GM23338 (cell line): Measurements from ENCODE around the gene FOXN1. TPM values are rescaled to one million over a fixed set of nuclear protein-coding genes. Genes with fewer than 3 reads are reported as not detected.

ENCODE experiments used
- ATAC-seq: fragments of 200-7000 bp; cut with Tn5 transposase; 3 replicates; pipeline ENCODE4 v1.9.1; 2020
- DNase-seq: peaks from one replicate; pipeline ENCODE4 v3.0.0-alpha.2; 2015; ENCODE audit warnings: low spot score
- H2AFZ ChIP-seq: fragments of 200-600 bp; sonication (generic); 2 replicates; pipeline ENCODE4 v1.8.0; 2016; ENCODE audit warnings: antibody characterized with exemption, mild to moderate bottlenecking, moderate library complexity
- H3F3A ChIP-seq: fragments of 200-600 bp; sonication (generic); replicated peaks from 2 replicates; pipeline ENCODE4 v1.8.0; 2017; ENCODE audit warnings: antibody characterized with exemption, mixed run types, low read depth
- H3K27ac ChIP-seq: fragments of 200-600 bp; sonication (generic); 2 replicates; pipeline ENCODE4 v1.6.1; 2016; ENCODE audit warnings: low read depth
- H3K27me3 ChIP-seq: fragments of 200-600 bp; sonication (generic); 2 replicates; pipeline ENCODE4 v1.8.0; 2016; ENCODE audit warnings: mild to moderate bottlenecking, mixed run types, moderate library complexity; ENCODE audit not compliant: insufficient read depth
- H3K36me3 ChIP-seq: fragments of 200-600 bp; sonication (generic); 2 replicates; pipeline ENCODE4 v1.8.0; 2016; ENCODE audit warnings: mild to moderate bottlenecking; ENCODE audit not compliant: insufficient read depth
- H3K4me1 ChIP-seq: fragments of 200-600 bp; sonication (generic); 2 replicates; pipeline ENCODE4 v1.8.0; 2016; ENCODE audit warnings: mild to moderate bottlenecking, moderate library complexity; ENCODE audit not compliant: insufficient read depth
- H3K4me2 ChIP-seq: fragments of 200-600 bp; sonication (generic); 2 replicates; pipeline ENCODE4 v1.7.1; 2017; ENCODE audit warnings: mixed run types
- H3K4me3 ChIP-seq: fragments of 200-600 bp; sonication (generic); 2 replicates; pipeline ENCODE4 v1.6.1; 2016; ENCODE audit warnings: mixed run types
- H3K79me2 ChIP-seq: fragments of 200-600 bp; sonication (generic); replicated peaks from 2 replicates; pipeline ENCODE4 v1.8.0; 2017; ENCODE audit warnings: mild to moderate bottlenecking; ENCODE audit not compliant: insufficient read depth
- H3K9me2 ChIP-seq: fragments of 200-600 bp; sonication (generic); 2 replicates; pipeline ENCODE4 v1.8.0; 2017; ENCODE audit not compliant: insufficient read depth
- H4K20me1 ChIP-seq: fragments of 200-600 bp; sonication (generic); replicated peaks from 2 replicates; pipeline ENCODE4 v1.8.0; 2017; ENCODE audit warnings: mild to moderate bottlenecking; ENCODE audit not compliant: insufficient read depth
- H3K27ac Mint-ChIP-seq: 2 replicates; pipeline ENCODE4 v1.8.0; 2020; ENCODE audit warnings: inconsistent platforms, mild to moderate bottlenecking, moderate library complexity, mixed read lengths
- H3K27me3 Mint-ChIP-seq: 3 replicates; pipeline ENCODE4 v1.8.0; 2022; ENCODE audit warnings: low read depth, mild to moderate bottlenecking, moderate library complexity, mixed read lengths, inconsistent platforms; ENCODE audit not compliant: insufficient read depth, poor library complexity
- H3K36me3 Mint-ChIP-seq: 3 replicates; pipeline ENCODE4 v1.8.0; 2021; ENCODE audit warnings: low read depth, mild to moderate bottlenecking, inconsistent platforms, moderate library complexity, mixed read lengths
- H3K4me1 Mint-ChIP-seq: 3 replicates; pipeline ENCODE4 v1.8.0; 2020; ENCODE audit warnings: mild to moderate bottlenecking, inconsistent platforms, mixed read lengths
- H3K4me3 Mint-ChIP-seq: 3 replicates; pipeline ENCODE4 v1.8.0; 2021; ENCODE audit warnings: moderate library complexity, mild to moderate bottlenecking, inconsistent platforms, mixed read lengths
- H3K9me3 Mint-ChIP-seq: 3 replicates; pipeline ENCODE4 v1.8.0; 2020; ENCODE audit warnings: moderate library complexity, mild to moderate bottlenecking, inconsistent platforms, mixed read lengths
- CREB1 ChIP-seq: fragments of 250-450 bp; sonication (Bioruptor Pico); IDR thresholded peaks from 2 replicates; pipeline ENCODE4 v1.5.0; 2020; ENCODE audit warnings: low read depth, mild to moderate bottlenecking, moderate library complexity
- EZH2 ChIP-seq: fragments of 200-600 bp; sonication (generic); IDR thresholded peaks from one replicate; pipeline ENCODE4 v1.8.0; 2017; ENCODE audit warnings: antibody characterized with exemption, mild to moderate bottlenecking, low read depth; ENCODE audit not compliant: unreplicated experiment
- EZH2phosphoT487 ChIP-seq: fragments of 200-600 bp; sonication (generic); IDR thresholded peaks from one replicate; pipeline ENCODE4 v1.8.1; 2018; ENCODE audit warnings: antibody characterized with exemption; ENCODE audit not compliant: unreplicated experiment
- JUNB ChIP-seq: IDR thresholded peaks from one replicate; pipeline ENCODE4 v1.6.1; 2016; ENCODE audit warnings: antibody characterized with exemption; ENCODE audit not compliant: unreplicated experiment
- NANOG ChIP-seq: IDR thresholded peaks from 2 replicates; pipeline ENCODE4 v1.6.1; 2016; ENCODE audit warnings: antibody characterized with exemption, borderline replicate concordance
- POLR2AphosphoS5 ChIP-seq: IDR thresholded peaks from 2 replicates; pipeline ENCODE4 v1.6.1; 2016; ENCODE audit warnings: antibody characterized with exemption, low read depth
- STAT1 ChIP-seq: IDR thresholded peaks from one replicate; pipeline ENCODE4 v1.6.1; 2016; ENCODE audit warnings: antibody characterized with exemption; ENCODE audit not compliant: unreplicated experiment
- ZNF114 ChIP-seq: fragments of 250-450 bp; sonication (Bioruptor Pico); IDR thresholded peaks from 2 replicates; pipeline ENCODE4 v1.5.0; 2020; ENCODE audit warnings: mild to moderate bottlenecking, moderate library complexity
- ZNF331 ChIP-seq: fragments of 250-450 bp; sonication (Bioruptor Pico); IDR thresholded peaks from 2 replicates; pipeline ENCODE4 v1.5.0; 2020; ENCODE audit warnings: low read depth, mild to moderate bottlenecking, moderate library complexity
- polyA plus RNA-seq: library from polyadenylated mRNA; unstranded; fragments of >200 nt; fragmentation: Nextera tagmentation; extraction: Ambion mirVana; gene quantifications from 2 replicates; pipeline ENCODE4 v1.2.1, GENCODE V29; 2016
- total RNA-seq: library from RNA; depleted of rRNA; stranded (reverse); fragments of >200 nt; shearing (Covaris generic); gene quantifications from 2 replicates; pipeline ENCODE4 v1.2.3, GENCODE V29; 2014
- TF ChIP-seq, protein P1 (sequence below): IDR thresholded peaks from one replicate; pipeline ENCODE4 v1.6.1; 2018; ENCODE audit warnings: antibody characterized with exemption; ENCODE audit not compliant: unreplicated experiment
- TF ChIP-seq, protein P2 (sequence below): IDR thresholded peaks from 2 replicates; pipeline ENCODE4 v1.6.1; 2016; ENCODE audit warnings: antibody characterized with exemption
- TF ChIP-seq, protein P3 (sequence below): fragments of 250-450 bp; sonication (Bioruptor Pico); IDR thresholded peaks from 2 replicates; pipeline ENCODE4 v1.5.0; 2020; ENCODE audit warnings: mild to moderate bottlenecking, moderate library complexity
- TF ChIP-seq, protein P4 (sequence below), 2 experiments: fragments of 200-600 bp in 1 of 2; sonication (generic) in 1 of 2; conservative IDR thresholded peaks; 2 replicates each; pipeline versions ENCODE4 v1.5.1 to v1.6.1; 2016 to 2017; ENCODE audit warnings: antibody characterized with exemption in 2 of 2, low read depth in 2 of 2, mild to moderate bottlenecking in 2 of 2, moderate library complexity in 1 of 2

The FOXN1 gene
- total and polyA plus RNA-seq, 2 experiments from 2014 or later: not detected

DNA sequence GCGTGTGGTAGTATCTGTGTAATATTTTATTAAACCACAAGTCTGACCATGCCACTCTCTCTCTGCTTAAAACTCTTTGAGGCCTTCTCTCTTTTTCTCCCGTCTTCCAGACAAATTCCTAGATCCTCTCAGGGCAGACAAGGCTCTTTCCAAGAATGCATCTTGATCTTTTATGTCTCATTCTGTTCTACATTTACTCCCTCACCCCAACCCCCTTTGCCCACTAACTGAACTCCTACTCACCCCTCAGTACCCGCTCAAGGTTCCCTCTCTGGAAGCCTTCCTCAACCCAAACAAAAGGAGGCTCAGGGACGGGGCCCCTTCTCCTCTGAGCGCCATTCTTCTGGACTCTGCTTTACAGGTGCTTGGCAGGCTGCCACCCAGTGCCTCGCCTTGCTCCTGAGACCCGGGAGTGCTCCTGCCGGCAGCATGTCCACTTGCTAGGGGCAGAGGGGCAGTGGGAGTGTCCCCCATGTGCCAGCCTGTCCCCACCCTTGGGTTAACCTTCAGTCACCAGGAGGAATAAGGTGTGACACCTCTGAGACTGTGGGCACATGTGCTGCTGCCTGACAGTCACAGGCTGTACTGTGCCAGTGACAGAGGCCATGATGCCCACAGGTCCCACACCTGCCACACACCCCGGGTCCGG, 23.5 kb upstream of the FOXN1 start:
- H2AFZ ChIP-seq: no peak overlapping the region
- Mint-ChIP-seq H3K27ac (no peak overlapping the region), H3K4me1 (peaks cover 20% of the 10 kb centered on the region), H3K4me3 (no peak overlapping the region), H3K27me3 (peaks cover 5% of the 10 kb centered on the region), H3K9me3 (no peaks in the 10 kb centered on the region; the same call in 2 of the 3 replicates), H3K36me3 (no peaks in the 10 kb centered on the region)
- no peaks in the 10 kb centered on the region for H4K20me1 ChIP-seq
- H3K4me1 ChIP-seq: 0 out of 2 replicates have a peak, but pooled peaks cover 10% of the 10 kb centered on the region
- TF ChIP-seq, protein P1, sequence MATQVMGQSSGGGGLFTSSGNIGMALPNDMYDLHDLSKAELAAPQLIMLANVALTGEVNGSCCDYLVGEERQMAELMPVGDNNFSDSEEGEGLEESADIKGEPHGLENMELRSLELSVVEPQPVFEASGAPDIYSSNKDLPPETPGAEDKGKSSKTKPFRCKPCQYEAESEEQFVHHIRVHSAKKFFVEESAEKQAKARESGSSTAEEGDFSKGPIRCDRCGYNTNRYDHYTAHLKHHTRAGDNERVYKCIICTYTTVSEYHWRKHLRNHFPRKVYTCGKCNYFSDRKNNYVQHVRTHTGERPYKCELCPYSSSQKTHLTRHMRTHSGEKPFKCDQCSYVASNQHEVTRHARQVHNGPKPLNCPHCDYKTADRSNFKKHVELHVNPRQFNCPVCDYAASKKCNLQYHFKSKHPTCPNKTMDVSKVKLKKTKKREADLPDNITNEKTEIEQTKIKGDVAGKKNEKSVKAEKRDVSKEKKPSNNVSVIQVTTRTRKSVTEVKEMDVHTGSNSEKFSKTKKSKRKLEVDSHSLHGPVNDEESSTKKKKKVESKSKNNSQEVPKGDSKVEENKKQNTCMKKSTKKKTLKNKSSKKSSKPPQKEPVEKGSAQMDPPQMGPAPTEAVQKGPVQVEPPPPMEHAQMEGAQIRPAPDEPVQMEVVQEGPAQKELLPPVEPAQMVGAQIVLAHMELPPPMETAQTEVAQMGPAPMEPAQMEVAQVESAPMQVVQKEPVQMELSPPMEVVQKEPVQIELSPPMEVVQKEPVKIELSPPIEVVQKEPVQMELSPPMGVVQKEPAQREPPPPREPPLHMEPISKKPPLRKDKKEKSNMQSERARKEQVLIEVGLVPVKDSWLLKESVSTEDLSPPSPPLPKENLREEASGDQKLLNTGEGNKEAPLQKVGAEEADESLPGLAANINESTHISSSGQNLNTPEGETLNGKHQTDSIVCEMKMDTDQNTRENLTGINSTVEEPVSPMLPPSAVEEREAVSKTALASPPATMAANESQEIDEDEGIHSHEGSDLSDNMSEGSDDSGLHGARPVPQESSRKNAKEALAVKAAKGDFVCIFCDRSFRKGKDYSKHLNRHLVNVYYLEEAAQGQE: no peak
- TF ChIP-seq ZNF114 (no peak), NANOG (no peak), CREB1 (CRISPR knock-in tag) (no peak), EZH2phosphoT487 (no peak), STAT1 (no peak), EZH2 (no peak), JUNB (no peak), ZNF331 (CRISPR knock-in tag) (no peak), POLR2AphosphoS5 (no peak)
- TF ChIP-seq, protein P2, sequence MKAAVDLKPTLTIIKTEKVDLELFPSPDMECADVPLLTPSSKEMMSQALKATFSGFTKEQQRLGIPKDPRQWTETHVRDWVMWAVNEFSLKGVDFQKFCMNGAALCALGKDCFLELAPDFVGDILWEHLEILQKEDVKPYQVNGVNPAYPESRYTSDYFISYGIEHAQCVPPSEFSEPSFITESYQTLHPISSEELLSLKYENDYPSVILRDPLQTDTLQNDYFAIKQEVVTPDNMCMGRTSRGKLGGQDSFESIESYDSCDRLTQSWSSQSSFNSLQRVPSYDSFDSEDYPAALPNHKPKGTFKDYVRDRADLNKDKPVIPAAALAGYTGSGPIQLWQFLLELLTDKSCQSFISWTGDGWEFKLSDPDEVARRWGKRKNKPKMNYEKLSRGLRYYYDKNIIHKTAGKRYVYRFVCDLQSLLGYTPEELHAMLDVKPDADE: no peak
- TF ChIP-seq, protein P3, sequence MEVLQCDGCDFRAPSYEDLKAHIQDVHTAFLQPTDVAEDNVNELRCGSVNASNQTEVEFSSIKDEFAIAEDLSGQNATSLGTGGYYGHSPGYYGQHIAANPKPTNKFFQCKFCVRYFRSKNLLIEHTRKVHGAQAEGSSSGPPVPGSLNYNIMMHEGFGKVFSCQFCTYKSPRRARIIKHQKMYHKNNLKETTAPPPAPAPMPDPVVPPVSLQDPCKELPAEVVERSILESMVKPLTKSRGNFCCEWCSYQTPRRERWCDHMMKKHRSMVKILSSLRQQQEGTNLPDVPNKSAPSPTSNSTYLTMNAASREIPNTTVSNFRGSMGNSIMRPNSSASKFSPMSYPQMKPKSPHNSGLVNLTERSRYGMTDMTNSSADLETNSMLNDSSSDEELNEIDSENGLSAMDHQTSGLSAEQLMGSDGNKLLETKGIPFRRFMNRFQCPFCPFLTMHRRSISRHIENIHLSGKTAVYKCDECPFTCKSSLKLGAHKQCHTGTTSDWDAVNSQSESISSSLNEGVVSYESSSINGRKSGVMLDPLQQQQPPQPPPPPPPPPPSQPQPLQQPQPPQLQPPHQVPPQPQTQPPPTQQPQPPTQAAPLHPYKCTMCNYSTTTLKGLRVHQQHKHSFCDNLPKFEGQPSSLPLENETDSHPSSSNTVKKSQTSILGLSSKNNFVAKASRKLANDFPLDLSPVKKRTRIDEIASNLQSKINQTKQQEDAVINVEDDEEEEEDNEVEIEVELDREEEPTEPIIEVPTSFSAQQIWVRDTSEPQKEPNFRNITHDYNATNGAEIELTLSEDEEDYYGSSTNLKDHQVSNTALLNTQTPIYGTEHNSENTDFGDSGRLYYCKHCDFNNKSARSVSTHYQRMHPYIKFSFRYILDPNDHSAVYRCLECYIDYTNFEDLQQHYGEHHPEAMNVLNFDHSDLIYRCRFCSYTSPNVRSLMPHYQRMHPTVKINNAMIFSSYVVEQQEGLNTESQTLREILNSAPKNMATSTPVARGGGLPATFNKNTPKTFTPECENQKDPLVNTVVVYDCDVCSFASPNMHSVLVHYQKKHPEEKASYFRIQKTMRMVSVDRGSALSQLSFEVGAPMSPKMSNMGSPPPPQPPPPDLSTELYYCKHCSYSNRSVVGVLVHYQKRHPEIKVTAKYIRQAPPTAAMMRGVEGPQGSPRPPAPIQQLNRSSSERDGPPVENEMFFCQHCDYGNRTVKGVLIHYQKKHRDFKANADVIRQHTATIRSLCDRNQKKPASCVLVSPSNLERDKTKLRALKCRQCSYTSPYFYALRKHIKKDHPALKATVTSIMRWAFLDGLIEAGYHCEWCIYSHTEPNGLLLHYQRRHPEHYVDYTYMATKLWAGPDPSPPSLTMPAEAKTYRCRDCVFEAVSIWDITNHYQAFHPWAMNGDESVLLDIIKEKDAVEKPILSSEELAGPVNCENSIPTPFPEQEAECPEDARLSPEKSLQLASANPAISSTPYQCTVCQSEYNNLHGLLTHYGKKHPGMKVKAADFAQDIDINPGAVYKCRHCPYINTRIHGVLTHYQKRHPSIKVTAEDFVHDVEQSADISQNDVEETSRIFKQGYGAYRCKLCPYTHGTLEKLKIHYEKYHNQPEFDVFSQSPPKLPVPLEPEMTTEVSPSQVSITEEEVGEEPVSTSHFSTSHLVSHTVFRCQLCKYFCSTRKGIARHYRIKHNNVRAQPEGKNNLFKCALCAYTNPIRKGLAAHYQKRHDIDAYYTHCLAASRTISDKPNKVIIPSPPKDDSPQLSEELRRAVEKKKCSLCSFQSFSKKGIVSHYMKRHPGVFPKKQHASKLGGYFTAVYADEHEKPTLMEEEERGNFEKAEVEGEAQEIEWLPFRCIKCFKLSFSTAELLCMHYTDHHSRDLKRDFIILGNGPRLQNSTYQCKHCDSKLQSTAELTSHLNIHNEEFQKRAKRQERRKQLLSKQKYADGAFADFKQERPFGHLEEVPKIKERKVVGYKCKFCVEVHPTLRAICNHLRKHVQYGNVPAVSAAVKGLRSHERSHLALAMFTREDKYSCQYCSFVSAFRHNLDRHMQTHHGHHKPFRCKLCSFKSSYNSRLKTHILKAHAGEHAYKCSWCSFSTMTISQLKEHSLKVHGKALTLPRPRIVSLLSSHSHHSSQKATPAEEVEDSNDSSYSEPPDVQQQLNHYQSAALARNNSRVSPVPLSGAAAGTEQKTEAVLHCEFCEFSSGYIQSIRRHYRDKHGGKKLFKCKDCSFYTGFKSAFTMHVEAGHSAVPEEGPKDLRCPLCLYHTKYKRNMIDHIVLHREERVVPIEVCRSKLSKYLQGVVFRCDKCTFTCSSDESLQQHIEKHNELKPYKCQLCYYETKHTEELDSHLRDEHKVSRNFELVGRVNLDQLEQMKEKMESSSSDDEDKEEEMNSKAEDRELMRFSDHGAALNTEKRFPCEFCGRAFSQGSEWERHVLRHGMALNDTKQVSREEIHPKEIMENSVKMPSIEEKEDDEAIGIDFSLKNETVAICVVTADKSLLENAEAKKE (CRISPR knock-in tag): no peak
- TF ChIP-seq, protein P4, sequence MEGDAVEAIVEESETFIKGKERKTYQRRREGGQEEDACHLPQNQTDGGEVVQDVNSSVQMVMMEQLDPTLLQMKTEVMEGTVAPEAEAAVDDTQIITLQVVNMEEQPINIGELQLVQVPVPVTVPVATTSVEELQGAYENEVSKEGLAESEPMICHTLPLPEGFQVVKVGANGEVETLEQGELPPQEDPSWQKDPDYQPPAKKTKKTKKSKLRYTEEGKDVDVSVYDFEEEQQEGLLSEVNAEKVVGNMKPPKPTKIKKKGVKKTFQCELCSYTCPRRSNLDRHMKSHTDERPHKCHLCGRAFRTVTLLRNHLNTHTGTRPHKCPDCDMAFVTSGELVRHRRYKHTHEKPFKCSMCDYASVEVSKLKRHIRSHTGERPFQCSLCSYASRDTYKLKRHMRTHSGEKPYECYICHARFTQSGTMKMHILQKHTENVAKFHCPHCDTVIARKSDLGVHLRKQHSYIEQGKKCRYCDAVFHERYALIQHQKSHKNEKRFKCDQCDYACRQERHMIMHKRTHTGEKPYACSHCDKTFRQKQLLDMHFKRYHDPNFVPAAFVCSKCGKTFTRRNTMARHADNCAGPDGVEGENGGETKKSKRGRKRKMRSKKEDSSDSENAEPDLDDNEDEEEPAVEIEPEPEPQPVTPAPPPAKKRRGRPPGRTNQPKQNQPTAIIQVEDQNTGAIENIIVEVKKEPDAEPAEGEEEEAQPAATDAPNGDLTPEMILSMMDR (conservative IDR thresholded peaks at IDR 0.05; ENCODE audit: low read depth in 2 of 2): no peak
- H3K4me3 ChIP-seq: no peak overlapping the region
- H3K4me2 ChIP-seq: no peak overlapping the region
- no peaks in the 10 kb centered on the region for H3K27me3 ChIP-seq
- H3K27ac ChIP-seq: no peak overlapping the region
- no peaks in the 10 kb centered on the region for H3K79me2 ChIP-seq
- H3K36me3 ChIP-seq: no peaks in the 10 kb centered on the region
- H3F3A ChIP-seq: 0 out of 2 replicates have a peak, but pooled peaks cover 2% of the 10 kb centered on the region
- no peaks in the 10 kb centered on the region for H3K9me2 ChIP-seq
- no peak for DNase-seq
- ATAC-seq: no peak
